Measurements from ENCODE around the gene ACTRT3. TPM values are rescaled to one million over a fixed set of nuclear protein-coding genes. Genes with fewer than 3 reads are reported as not detected.

Gene ACTRT3
- total and polyA plus RNA-seq, 2 of the 13 experiments (the other 11 are each of a cell fraction or from before 2014, with no cell fraction given) = 0.42 to 0.97 TPM

GRCh38 chr3:169771497-169772304 lies 2.3 kb upstream of the ACTRT3 start (continued):
- TF ChIP-seq TFAP4 (IDR thresholded peaks at IDR 0.05; ENCODE audit: borderline replicate concordance, low read depth) (no peak), MXD4 (CRISPR knock-in tag; IDR thresholded peaks at IDR 0.05) (no peak), AHDC1 (CRISPR knock-in tag; IDR thresholded peaks at IDR 0.05; ENCODE audit: borderline replicate concordance) (no peak), ZBED4 (CRISPR knock-in tag; IDR thresholded peaks at IDR 0.05; ENCODE audit: borderline replicate concordance) (0 out of 2 replicates have a peak, but pooled peaks have one; percentile 19), ZBTB3 (CRISPR knock-in tag; IDR thresholded peaks at IDR 0.05; ENCODE audit: borderline replicate concordance, low read depth) (no peak), GATAD2A (CRISPR knock-in tag; IDR thresholded peaks at IDR 0.05) (peak; percentile 74), HMGXB3 (CRISPR knock-in tag; IDR thresholded peaks at IDR 0.05; ENCODE audit: borderline replicate concordance) (0 out of 2 replicates have a peak, but pooled peaks have one; percentile 23), GATAD1 (CRISPR knock-in tag; IDR thresholded peaks at IDR 0.05) (0 out of 2 replicates have a peak, but pooled peaks have one; percentile 8), FOXO4 (CRISPR knock-in tag; conservative IDR thresholded peaks at IDR 0.05) (no peak), DRAP1 (CRISPR knock-in tag; IDR thresholded peaks at IDR 0.05) (no peak; the same call in 1 of the 2 replicates)
